HEK293 (cell line): ENCODE measurements around the gene ETNK2.

Source experiments
- CTCF ChIA-PET: fragments of 350-600 bp; formaldehyde crosslinking; extraction: SDS; loops from one replicate; lab custom pipeline; 2021; ENCODE audit warnings: antibody characterized with exemption; lab: Yijun Ruan, JAX
- POLR2A ChIA-PET: fragments of 300-600 bp; formaldehyde crosslinking; extraction: SDS; loops from one replicate; lab custom pipeline; 2020; ENCODE audit warnings: antibody characterized with exemption, inconsistent platforms; lab: Yijun Ruan, JAX
- H3K27ac ChIP-seq: fragments of 200-500 bp; sonication (Bioruptor generic); 2 replicates; pipeline ENCODE4 v1.5.1; 2014; ENCODE audit warnings: low read depth, low read length, control low read depth, inconsistent platforms; ENCODE audit errors: extremely low read depth
- H3K36me3 ChIP-seq, 2 experiments: fragments of 200-500 bp in 1 of 2; sonication (Bioruptor generic) in 1 of 2; 1 replicate in 1 of 2; 2 replicates in 1 of 2; pipeline ENCODE4 v1.5.1; 2014 to 2017; ENCODE audit warnings: inconsistent platforms in 2 of 2, low read length in 2 of 2; ENCODE audit not compliant: control insufficient read depth in 2 of 2, insufficient read depth in 1 of 2
- H3K4me1 ChIP-seq: fragments of 200-500 bp; sonication (Bioruptor generic); 2 replicates; pipeline ENCODE4 v1.5.1; 2014; ENCODE audit warnings: mild to moderate bottlenecking, low read length, inconsistent platforms; ENCODE audit not compliant: control insufficient read depth, insufficient read depth
- H3K4me3 ChIP-seq: 2 replicates; pipeline ENCODE4 v1.5.1; 2011; ENCODE audit warnings: low read depth, mild to moderate bottlenecking, control low read depth, low read length, moderate library complexity
- H3K9me3 ChIP-seq: fragments of 200-500 bp; sonication (Bioruptor generic); 2 replicates; pipeline ENCODE4 v1.5.1; 2014; ENCODE audit warnings: low read depth, low read length, inconsistent platforms; ENCODE audit not compliant: control insufficient read depth, insufficient read depth
- KLF7 ChIP-seq: fragments of 450-650 bp; formaldehyde crosslinking; IDR thresholded peaks from 2 replicates; pipeline ENCODE4 v1.5.1; 2016; ENCODE audit warnings: missing biosample characterization, missing genetic modification characterization, borderline replicate concordance
- KLF8 ChIP-seq: fragments of 450-650 bp; formaldehyde crosslinking; IDR thresholded peaks from 2 replicates; pipeline ENCODE4 v1.5.1; 2016; ENCODE audit warnings: missing biosample characterization, missing genetic modification characterization
- SETDB1 ChIP-seq: IDR thresholded peaks from one replicate; pipeline ENCODE4 v1.6.1; 2017; ENCODE audit warnings: mild to moderate bottlenecking, low read length, moderate library complexity, mixed read lengths; ENCODE audit not compliant: insufficient read length
- TRIM28 ChIP-seq: IDR thresholded peaks from 2 replicates; pipeline ENCODE4 v1.6.1; 2011; ENCODE audit warnings: low read length, control low read depth, borderline replicate concordance
- ZNF121 ChIP-seq: fragments of 450-650 bp; formaldehyde crosslinking; IDR thresholded peaks from 2 replicates; pipeline ENCODE4 v1.5.1; 2016; ENCODE audit warnings: missing biosample characterization, missing genetic modification characterization
- ZNF140 ChIP-seq: fragments of 450-650 bp; formaldehyde crosslinking; IDR thresholded peaks from 2 replicates; pipeline ENCODE4 v1.5.1; 2016; ENCODE audit warnings: missing biosample characterization, missing genetic modification characterization
- ZNF184 ChIP-seq: fragments of 450-650 bp; IDR thresholded peaks from 2 replicates; pipeline ENCODE4 v1.5.1; 2018; ENCODE audit warnings: missing biosample characterization, mild to moderate bottlenecking, missing genetic modification characterization
- ZNF223 ChIP-seq: fragments of 450-650 bp; formaldehyde crosslinking; IDR thresholded peaks from 2 replicates; pipeline ENCODE4 v1.5.1; 2016; ENCODE audit warnings: missing biosample characterization, missing genetic modification characterization
- ZNF341 ChIP-seq: fragments of 450-650 bp; formaldehyde crosslinking; IDR thresholded peaks from 2 replicates; pipeline ENCODE4; 2016; ENCODE audit warnings: low read depth, missing biosample characterization, missing genetic modification characterization
- ZNF37A ChIP-seq: fragments of 450-650 bp; IDR thresholded peaks from 2 replicates; pipeline ENCODE4 v1.5.1; 2018; ENCODE audit warnings: missing biosample characterization, missing genetic modification characterization
- ZNF48 ChIP-seq: fragments of 450-650 bp; formaldehyde crosslinking; IDR thresholded peaks from 2 replicates; pipeline ENCODE4 v1.5.1; 2016; ENCODE audit warnings: missing biosample characterization, missing genetic modification characterization
- ZNF624 ChIP-seq: fragments of 450-650 bp; formaldehyde crosslinking; IDR thresholded peaks from 2 replicates; pipeline ENCODE4 v1.5.1; 2017; ENCODE audit warnings: missing biosample characterization, missing genetic modification characterization
- ZNF785 ChIP-seq: fragments of 450-650 bp; formaldehyde crosslinking; IDR thresholded peaks from 2 replicates; pipeline ENCODE4 v1.5.1; 2016; ENCODE audit warnings: missing biosample characterization, missing genetic modification characterization
- ZXDB ChIP-seq: fragments of 450-650 bp; formaldehyde crosslinking; IDR thresholded peaks from 2 replicates; pipeline ENCODE4 v1.5.1; 2016; ENCODE audit warnings: missing biosample characterization, missing genetic modification characterization
- TF ChIP-seq, protein P1 (sequence below): fragments of 450-650 bp; formaldehyde crosslinking; IDR thresholded peaks from 2 replicates; pipeline ENCODE4 v1.5.1; 2016; ENCODE audit warnings: missing biosample characterization, missing genetic modification characterization
- TF ChIP-seq, protein P2 (sequence below): fragments of 450-650 bp; formaldehyde crosslinking; IDR thresholded peaks from 2 replicates; pipeline ENCODE4 v1.5.1; 2016; ENCODE audit warnings: missing biosample characterization, missing genetic modification characterization, borderline replicate concordance

ETNK2 gene

DNA sequence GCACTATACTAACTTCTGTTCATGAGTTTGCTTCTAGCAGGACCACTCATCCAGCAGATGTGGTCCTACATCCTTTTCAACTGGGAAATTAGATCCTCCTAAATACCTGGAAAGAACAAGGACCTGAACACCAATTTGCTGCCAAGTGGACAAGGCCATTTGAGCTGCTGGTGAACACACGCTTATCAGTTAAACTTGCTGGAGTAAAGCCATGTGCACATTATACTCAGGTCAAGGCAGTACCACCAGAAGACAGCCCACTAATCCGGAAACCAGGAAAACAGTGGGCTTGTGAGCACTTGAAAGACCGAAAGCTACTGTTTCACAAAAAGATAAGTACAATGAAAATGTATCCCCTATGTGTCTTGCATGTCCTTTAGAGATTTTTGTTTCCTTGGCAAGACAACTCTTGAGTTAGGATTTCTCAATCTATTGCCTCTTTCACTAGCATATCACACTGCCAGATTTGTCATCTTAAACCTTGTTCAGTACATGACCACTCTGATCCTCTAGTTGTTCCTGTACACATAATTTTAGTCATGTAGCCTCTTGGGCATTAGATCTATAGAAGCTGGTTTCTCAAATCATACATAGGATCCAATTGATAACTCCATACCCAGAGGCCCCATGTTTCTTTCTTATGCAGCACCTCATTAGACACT is 18.8 kb upstream of the ETNK2 start:
- Histone ChIP-seq H3K4me1 (no peaks in the 10 kb centered on the region), H3K9me3 (no peaks in the 10 kb centered on the region), H3K4me3 (no peak overlapping the region), H3K27ac (no peak overlapping the region), H3K36me3 (no peaks in the 10 kb centered on the region)
- no peak for TF ChIP-seq ZNF223 (tag by site-specific recombination)
- ChIA-PET POLR2A (no interaction called here), CTCF (interaction anchor here (0.6 to 14.1 kb wide), 6 partner anchors 8 to 228 kb away, joined by 3 to 178 read pairs (median 8); partner anchors contain the start of gene PLEKHA6)

DNA sequence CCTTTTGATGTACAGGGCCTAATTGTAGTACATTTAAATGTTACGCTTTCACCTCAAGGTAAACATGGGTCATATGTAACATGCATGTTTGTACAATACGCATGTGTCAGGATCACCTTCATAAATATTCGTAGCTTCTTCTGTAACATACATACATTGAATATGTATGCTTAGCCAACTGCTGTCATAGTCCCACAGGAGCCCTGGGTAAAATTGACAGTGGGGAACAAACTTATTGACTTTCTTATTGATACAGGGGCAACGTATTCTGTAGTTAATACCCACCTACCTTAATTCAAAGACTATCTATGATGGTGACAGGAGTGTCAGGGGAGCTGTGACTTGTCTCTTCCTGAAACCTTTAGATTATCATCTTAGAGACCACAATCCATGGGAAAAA is 18.0 kb upstream of the ETNK2 start:
- ChIA-PET POLR2A (no interaction called here), CTCF (interaction anchor here (0.7 to 14.1 kb wide), 7 partner anchors 7 to 229 kb away, joined by 3 to 178 read pairs (median 4); partner anchors contain the start of gene PLEKHA6)
- Histone ChIP-seq H3K9me3 (no peaks in the 10 kb centered on the region), H3K4me1 (no peaks in the 10 kb centered on the region), H3K4me3 (no peak overlapping the region), H3K27ac (no peak overlapping the region), H3K36me3 (no peaks in the 10 kb centered on the region)
- TF ChIP-seq TRIM28 (peak; percentile 85; the same call in 1 of the 2 replicates), ZNF184 (0 out of 2 replicates have a peak, but pooled peaks have one; percentile 30), ZXDB (tag by site-specific recombination) (no peak), KLF7 (tag by site-specific recombination) (no peak), SETDB1 (peak; percentile 97), KLF8 (tag by site-specific recombination) (no peak), ZNF48 (tag by site-specific recombination) (no peak), ZNF37A (tag by site-specific recombination) (no peak)
- TF ChIP-seq, protein P1, sequence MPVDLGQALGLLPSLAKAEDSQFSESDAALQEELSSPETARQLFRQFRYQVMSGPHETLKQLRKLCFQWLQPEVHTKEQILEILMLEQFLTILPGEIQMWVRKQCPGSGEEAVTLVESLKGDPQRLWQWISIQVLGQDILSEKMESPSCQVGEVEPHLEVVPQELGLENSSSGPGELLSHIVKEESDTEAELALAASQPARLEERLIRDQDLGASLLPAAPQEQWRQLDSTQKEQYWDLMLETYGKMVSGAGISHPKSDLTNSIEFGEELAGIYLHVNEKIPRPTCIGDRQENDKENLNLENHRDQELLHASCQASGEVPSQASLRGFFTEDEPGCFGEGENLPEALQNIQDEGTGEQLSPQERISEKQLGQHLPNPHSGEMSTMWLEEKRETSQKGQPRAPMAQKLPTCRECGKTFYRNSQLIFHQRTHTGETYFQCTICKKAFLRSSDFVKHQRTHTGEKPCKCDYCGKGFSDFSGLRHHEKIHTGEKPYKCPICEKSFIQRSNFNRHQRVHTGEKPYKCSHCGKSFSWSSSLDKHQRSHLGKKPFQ (tag by site-specific recombination), result no peak

DNA sequence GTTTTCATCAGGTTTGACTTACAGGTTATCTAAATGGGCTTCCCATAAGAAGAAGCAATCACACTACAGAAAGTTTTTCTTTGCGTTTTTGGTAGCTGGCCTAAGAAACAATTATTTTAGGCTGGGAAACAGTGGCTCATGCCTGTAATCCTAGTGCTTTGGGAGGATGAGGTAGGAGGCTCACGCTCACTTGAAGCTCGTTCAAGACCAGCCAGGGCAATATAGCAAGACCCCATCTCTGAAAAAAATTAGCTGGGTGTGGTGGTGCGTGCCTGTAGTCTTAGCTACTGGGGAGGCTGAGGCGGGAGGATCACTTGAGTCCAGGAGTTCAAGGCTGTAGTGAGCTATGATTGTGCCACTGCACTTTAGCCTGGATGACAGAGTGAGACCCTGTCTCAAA is 15.9 kb upstream of the ETNK2 start:
- Histone ChIP-seq H3K4me3 (no peak overlapping the region), H3K4me1 (no peaks in the 10 kb centered on the region), H3K9me3 (no peaks in the 10 kb centered on the region), H3K36me3 (no peaks in the 10 kb centered on the region), H3K27ac (no peak overlapping the region)
- ChIA-PET CTCF (interaction anchor here (1.2 to 14.1 kb wide), 5 partner anchors 12 to 335 kb away, joined by 3 to 178 read pairs (median 6); partner anchors contain the start of gene PLEKHA6), POLR2A (interaction anchor here (0.6 kb wide), 1 partner anchor 1306 kb away, joined by 5 read pairs; no protein-coding TSS in a partner anchor)
- no peak for TF ChIP-seq ZNF48 (tag by site-specific recombination)
- TF ChIP-seq ZNF121 (tag by site-specific recombination), result peak; percentile 61; the same call in 1 of the 2 replicates
- TF ChIP-seq, protein P2, sequence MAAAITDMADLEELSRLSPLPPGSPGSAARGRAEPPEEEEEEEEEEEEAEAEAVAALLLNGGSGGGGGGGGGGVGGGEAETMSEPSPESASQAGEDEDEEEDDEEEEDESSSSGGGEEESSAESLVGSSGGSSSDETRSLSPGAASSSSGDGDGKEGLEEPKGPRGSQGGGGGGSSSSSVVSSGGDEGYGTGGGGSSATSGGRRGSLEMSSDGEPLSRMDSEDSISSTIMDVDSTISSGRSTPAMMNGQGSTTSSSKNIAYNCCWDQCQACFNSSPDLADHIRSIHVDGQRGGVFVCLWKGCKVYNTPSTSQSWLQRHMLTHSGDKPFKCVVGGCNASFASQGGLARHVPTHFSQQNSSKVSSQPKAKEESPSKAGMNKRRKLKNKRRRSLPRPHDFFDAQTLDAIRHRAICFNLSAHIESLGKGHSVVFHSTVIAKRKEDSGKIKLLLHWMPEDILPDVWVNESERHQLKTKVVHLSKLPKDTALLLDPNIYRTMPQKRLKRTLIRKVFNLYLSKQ (tag by site-specific recombination), result no peak
- no peak for TF ChIP-seq ZNF785 (tag by site-specific recombination)
- TF ChIP-seq SETDB1, result no peak
- no peak for TF ChIP-seq ZNF341 (tag by site-specific recombination)

DNA sequence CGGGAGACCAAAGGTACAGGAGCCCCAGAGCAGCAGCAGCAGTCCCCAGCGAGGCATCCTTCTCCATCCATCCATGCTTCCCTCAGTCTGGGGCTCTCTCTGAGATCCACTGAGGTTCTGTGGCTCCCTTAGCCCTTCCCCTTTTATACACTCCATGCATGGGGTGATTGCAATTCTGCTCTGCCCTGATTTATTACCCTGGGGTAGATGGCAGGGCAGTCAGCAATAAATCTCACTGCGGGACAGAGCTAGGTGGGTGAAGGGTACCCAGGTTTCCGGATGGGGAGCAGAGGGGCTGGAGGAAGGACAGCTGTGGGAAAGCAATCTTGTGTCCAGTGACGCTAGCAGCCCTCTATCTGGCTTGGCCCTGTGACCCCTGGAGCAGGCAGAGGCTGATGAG is 14.4 kb upstream of the ETNK2 start, which contains the start of gene REN:
TSS of gene REN (minus strand) at position 119 of the 400 bp plus-strand sequence. CDS start at position 75, 44 bp downstream.
- Histone ChIP-seq H3K4me1 (no peaks in the 10 kb centered on the region), H3K9me3 (no peaks in the 10 kb centered on the region), H3K27ac (no peak within 1 kb of the TSS), H3K36me3 (no peaks in the 10 kb centered on the region), H3K4me3 (no peak within 1 kb of the TSS)
- peak; percentile 39; the same call in 1 of the 2 replicates for TF ChIP-seq ZNF140 (tag by site-specific recombination)
- no peak for TF ChIP-seq ZNF624 (tag by site-specific recombination)
- CTCF ChIA-PET, result interaction anchor here (0.7 to 14.1 kb wide), 7 partner anchors 41 to 652 kb away, joined by 3 to 178 read pairs (median 5); partner anchors contain the start of gene PLEKHA6
- POLR2A ChIA-PET, result interaction anchor here (0.6 kb wide), 1 partner anchor 1025 kb away, joined by 3 read pairs; no protein-coding TSS in a partner anchor
